Rectal smooth muscle tissue (tissue), 1 donor: ENCODE results near the gene OR2L5.

ENCODE experiments used
- H3K27ac ChIP-seq: one replicate; pipeline ENCODE4 v1.7.0; 2013; ENCODE audit warnings: low read depth, low read length, inconsistent platforms
- H3K27me3 ChIP-seq: one replicate; pipeline ENCODE4 v1.7.0; 2013; ENCODE audit warnings: low read length; ENCODE audit not compliant: control insufficient read depth, insufficient read depth
- H3K36me3 ChIP-seq: one replicate; pipeline ENCODE4 v1.7.0; 2013; ENCODE audit warnings: low read length; ENCODE audit not compliant: control insufficient read depth, insufficient read depth
- H3K4me1 ChIP-seq: one replicate; pipeline ENCODE4 v1.7.0; 2013; ENCODE audit warnings: low read length; ENCODE audit not compliant: control insufficient read depth, insufficient read depth
- H3K4me3 ChIP-seq: one replicate; pipeline ENCODE4 v1.7.0; 2013; ENCODE audit warnings: low read length
- H3K9ac ChIP-seq: one replicate; pipeline ENCODE4 v1.7.0; 2013; ENCODE audit warnings: low read length

The OR2L5 gene, protein sequence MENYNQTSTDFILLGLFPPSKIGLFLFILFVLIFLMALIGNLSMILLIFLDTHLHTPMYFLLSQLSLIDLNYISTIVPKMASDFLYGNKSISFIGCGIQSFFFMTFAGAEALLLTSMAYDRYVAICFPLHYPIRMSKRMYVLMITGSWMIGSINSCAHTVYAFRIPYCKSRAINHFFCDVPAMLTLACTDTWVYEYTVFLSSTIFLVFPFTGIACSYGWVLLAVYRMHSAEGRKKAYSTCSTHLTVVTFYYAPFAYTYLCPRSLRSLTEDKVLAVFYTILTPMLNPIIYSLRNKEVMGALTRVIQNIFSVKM

DNA sequence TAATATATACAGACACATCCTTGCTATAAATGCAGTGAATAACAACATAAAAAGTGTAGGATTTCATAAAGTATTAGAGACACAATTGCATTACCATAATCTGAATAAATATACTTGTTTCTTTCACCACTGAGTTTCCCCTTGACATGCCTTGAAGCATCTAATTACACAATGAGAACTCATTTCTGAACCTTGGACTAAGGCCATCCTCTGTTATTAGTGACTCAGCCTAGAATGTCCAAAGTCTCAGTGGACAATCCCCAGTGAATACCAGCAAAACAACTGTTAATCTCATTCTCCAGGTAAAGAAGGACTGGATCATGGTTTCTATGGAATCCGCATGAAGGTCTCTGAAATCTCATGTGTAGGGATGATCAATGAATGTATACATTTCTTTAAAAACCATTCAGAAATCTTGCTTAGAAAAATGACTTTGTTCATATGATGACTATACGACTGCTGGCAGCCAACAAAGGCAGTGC, at the start of gene OR2L5:
TSS of gene OR2L5 (plus strand) at position 432 of the 482 bp plus-strand sequence. CDS start 8,288 bp downstream, outside the sequence.
- no peak within 1 kb of the TSS for H3K9ac ChIP-seq
- no peaks in the 10 kb centered on the region for H3K4me1 ChIP-seq
- no peak within 1 kb of the TSS for H3K27ac ChIP-seq
- H3K4me3 ChIP-seq = no peak within 1 kb of the TSS
- no peaks in the 10 kb centered on the region for H3K27me3 ChIP-seq
- no peaks in the 10 kb centered on the region for H3K36me3 ChIP-seq

DNA sequence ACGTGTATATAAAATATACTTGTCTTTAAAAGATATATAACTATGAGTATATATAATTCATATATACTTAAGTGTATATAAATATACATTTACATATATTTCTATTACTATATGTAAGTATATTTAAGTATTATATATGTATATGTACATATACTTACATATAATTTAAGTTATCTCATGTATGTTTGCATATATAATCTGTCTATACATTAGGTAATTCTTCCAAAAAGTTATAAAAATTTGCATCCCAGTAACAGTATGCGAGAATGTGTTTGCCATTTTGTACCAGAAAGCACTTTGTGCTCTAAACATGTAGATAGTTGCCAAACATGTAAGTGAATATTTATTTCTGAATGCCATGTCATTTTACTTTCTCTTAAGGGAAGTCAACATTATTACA, 48.5 kb upstream of the OR2L5 start, which contains the start of gene OR2AK2:
TSS of gene OR2AK2 (plus strand) at position 301 of the 400 bp plus-strand sequence. CDS start 144 bp downstream, outside the sequence.
- Histone ChIP-seq H3K27me3 (no peaks in the 10 kb centered on the region), H3K27ac (no peak within 1 kb of the TSS), H3K9ac (no peak within 1 kb of the TSS), H3K4me1 (no peaks in the 10 kb centered on the region), H3K4me3 (no peak within 1 kb of the TSS), H3K36me3 (no peaks in the 10 kb centered on the region)

GRCh38 chr1:247966532-247967204, 46.8 kb upstream of the OR2L5 start:
- Histone ChIP-seq H3K36me3 (no peaks in the 10 kb centered on the region), H3K9ac (no peak overlapping the region), H3K4me1 (no peaks in the 10 kb centered on the region), H3K27ac (no peak overlapping the region), H3K27me3 (no peaks in the 10 kb centered on the region), H3K4me3 (no peak overlapping the region)

DNA sequence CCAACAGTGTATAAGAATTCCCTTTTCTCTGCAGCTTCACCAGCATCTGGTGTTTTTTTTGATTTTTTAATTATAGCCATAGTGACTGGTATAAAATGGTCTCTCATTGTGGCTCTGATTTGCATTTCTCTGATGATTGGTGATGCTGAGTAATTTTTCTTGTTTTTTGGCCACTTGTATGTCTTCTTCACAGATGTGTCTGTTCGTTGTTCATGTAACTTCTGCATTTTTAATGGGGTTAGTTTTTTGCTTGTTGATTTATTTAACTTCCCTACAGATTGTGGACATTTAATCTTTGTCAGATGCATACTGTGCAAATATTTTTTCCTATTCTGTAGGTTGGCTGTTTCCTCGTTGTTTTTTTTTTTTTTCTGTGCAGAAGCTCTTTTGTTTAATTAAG, 20.5 kb upstream of the OR2L5 start:
- Histone ChIP-seq H3K4me1 (no peaks in the 10 kb centered on the region), H3K27me3 (no peaks in the 10 kb centered on the region), H3K36me3 (no peaks in the 10 kb centered on the region), H3K27ac (no peak overlapping the region), H3K4me3 (no peak overlapping the region), H3K9ac (no peak overlapping the region)

GRCh38 chr1:247998811-247999210, 14.6 kb upstream of the OR2L5 start:
- Histone ChIP-seq H3K27me3 (no peaks in the 10 kb centered on the region), H3K4me1 (no peaks in the 10 kb centered on the region), H3K9ac (no peak overlapping the region), H3K36me3 (no peaks in the 10 kb centered on the region), H3K27ac (no peak overlapping the region), H3K4me3 (no peak overlapping the region)

DNA sequence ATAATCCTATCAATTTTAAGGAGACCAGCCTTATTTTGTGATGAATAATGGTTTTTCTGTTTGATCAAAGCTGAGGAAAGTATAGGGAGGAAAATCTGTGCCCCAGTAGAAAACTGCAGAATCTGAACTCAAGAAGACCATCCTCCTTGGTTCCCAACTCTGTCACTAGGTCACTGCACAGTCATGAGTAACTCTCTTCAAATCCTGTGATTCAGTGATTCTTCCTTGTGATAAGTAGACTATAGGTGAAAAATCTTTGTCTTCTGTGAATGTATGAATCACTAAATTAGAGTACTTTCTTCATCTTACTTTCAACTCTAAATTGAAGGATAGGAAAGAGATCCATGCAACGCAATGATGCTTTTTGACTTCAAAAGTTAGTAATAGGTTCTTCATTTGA, 13.3 kb upstream of the OR2L5 start:
- H3K4me3 ChIP-seq = no peak overlapping the region
- H3K9ac ChIP-seq = no peak overlapping the region
- no peaks in the 10 kb centered on the region for H3K36me3 ChIP-seq
- no peaks in the 10 kb centered on the region for H3K4me1 ChIP-seq
- H3K27me3 ChIP-seq = no peaks in the 10 kb centered on the region
- H3K27ac ChIP-seq = no peak overlapping the region

DNA sequence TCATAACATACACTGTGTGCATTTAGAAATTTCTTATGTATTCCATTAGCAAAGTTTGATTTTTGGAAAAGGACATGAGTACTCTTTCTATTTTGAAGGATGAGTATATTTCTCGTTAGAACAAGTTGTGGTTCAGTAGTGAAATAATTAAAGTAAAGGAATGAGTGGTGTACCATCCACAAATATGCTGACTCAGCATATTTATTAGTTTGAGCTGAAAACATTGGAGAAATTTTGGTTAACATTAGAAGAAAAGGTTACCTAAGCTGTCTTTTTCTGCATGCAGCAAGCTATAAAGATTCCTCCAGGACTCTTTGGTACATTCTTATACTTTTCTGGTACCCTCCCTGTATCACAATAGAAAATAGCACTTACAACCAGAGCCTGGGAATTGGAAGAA, 5.7 kb upstream of the OR2L5 start:
- no peaks in the 10 kb centered on the region for H3K36me3 ChIP-seq
- no peak overlapping the region for H3K27ac ChIP-seq
- H3K4me1 ChIP-seq = no peaks in the 10 kb centered on the region
- H3K9ac ChIP-seq = no peak overlapping the region
- H3K4me3 ChIP-seq = no peak overlapping the region
- H3K27me3 ChIP-seq = no peaks in the 10 kb centered on the region

GRCh38 chr1:248009681-248010080, 3.8 kb upstream of the OR2L5 start:
- no peaks in the 10 kb centered on the region for H3K36me3 ChIP-seq
- no peak overlapping the region for H3K9ac ChIP-seq
- no peaks in the 10 kb centered on the region for H3K27me3 ChIP-seq
- no peaks in the 10 kb centered on the region for H3K4me1 ChIP-seq
- no peak overlapping the region for H3K27ac ChIP-seq
- H3K4me3 ChIP-seq = no peak overlapping the region

GRCh38 chr1:248015803-248016202, 2.3 kb downstream of the OR2L5 start:
- H3K27ac ChIP-seq = no peak overlapping the region
- no peaks in the 10 kb centered on the region for H3K4me1 ChIP-seq
- no peaks in the 10 kb centered on the region for H3K36me3 ChIP-seq
- H3K9ac ChIP-seq = no peak overlapping the region
- no peaks in the 10 kb centered on the region for H3K27me3 ChIP-seq
- H3K4me3 ChIP-seq = no peak overlapping the region

DNA sequence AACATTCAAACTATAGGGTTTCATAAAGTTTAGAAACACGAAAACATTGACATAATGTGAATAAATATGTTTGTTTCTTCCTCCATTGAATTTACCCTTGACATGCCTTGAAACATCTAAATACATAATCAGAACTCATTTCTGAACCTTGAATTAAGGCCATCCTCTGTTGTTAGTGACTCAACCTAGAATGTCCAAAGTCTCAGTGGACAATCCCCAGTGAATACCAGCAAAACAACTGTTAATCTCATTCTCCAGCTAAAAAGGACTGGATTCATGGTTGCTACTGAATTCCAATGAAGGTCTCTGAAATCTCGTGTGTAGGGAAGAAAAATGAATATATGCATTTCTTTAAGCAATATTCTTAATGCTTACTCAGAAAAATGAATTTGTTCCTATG, 16.3 kb downstream of the OR2L5 start, which contains the start of gene OR2L2:
TSS of gene OR2L2 (plus strand) at position 301 of the 400 bp plus-strand sequence. CDS start 8,198 bp downstream, outside the sequence.
- Histone ChIP-seq H3K4me3 (no peak within 1 kb of the TSS), H3K27me3 (no peaks in the 10 kb centered on the region), H3K36me3 (no peaks in the 10 kb centered on the region), H3K4me1 (no peaks in the 10 kb centered on the region), H3K27ac (no peak within 1 kb of the TSS), H3K9ac (no peak within 1 kb of the TSS)

GRCh38 chr1:248045209-248045608, 31.7 kb downstream of the OR2L5 start:
- no peak overlapping the region for H3K4me3 ChIP-seq

DNA sequence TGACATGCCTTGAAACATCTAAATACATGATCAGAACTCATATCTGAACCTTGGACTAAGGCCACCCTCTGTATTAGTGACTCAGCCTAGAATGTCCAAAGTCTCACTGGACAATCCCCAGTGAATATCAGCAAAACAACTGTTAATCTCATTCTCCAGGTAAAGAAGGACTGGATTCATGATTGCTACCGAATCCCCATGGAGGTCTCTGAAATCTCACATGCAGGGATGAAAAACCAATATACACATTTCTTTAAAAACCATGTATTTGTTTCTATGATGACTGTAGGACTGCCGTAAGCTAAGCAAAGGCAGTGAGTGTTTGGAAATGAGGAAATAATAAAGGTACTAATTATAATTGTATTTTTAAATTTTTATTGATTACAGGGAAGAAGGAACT, 33.1 kb downstream of the OR2L5 start, which contains the start of gene OR2L3:
TSS of gene OR2L3 (plus strand) at position 301 of the 400 bp plus-strand sequence. CDS start 13,846 bp downstream, outside the sequence.
- Histone ChIP-seq H3K4me1 (no peaks in the 10 kb centered on the region), H3K27ac (no peak within 1 kb of the TSS), H3K9ac (no peak within 1 kb of the TSS), H3K27me3 (no peaks in the 10 kb centered on the region), H3K36me3 (no peaks in the 10 kb centered on the region), H3K4me3 (no peak within 1 kb of the TSS)

More at GRCh38 chr1:248045209-248045608, 31.7 kb downstream of the OR2L5 start:
- Histone ChIP-seq H3K27me3 (no peaks in the 10 kb centered on the region), H3K27ac (no peak overlapping the region), H3K36me3 (no peaks in the 10 kb centered on the region), H3K9ac (no peak overlapping the region), H3K4me1 (no peaks in the 10 kb centered on the region)
